IPS DF 6.9 (cell line): ENCODE measurements around the gene EVL.
A peak's percentile ranks its signal among the peaks of the same experiment; 100 is the strongest.
"Not testable (repeated sequence)": the region's sequence is repeated elsewhere in the genome, so short reads cannot be mapped to it uniquely, and the experiment has no call there.

Source experiments
- DNase-seq: peaks from one replicate; pipeline ENCODE4 v3.0.0-alpha.2; 2013; ENCODE audit warnings: low read depth, low spot score
- H3K27ac ChIP-seq: one replicate; pipeline ENCODE4 v1.5.1; 2013; ENCODE audit warnings: low read length, control low read depth
- H3K27me3 ChIP-seq: 2 replicates; pipeline ENCODE4 v1.6.1; 2013; ENCODE audit warnings: mild to moderate bottlenecking, low read length; ENCODE audit not compliant: control insufficient read depth, insufficient read depth
- H3K36me3 ChIP-seq: 2 replicates; pipeline ENCODE4 v1.6.1; 2013; ENCODE audit warnings: low read length; ENCODE audit not compliant: control insufficient read depth, insufficient read depth
- H3K4me1 ChIP-seq: 2 replicates; pipeline ENCODE4 v1.6.1; 2013; ENCODE audit warnings: low read length; ENCODE audit not compliant: control insufficient read depth, insufficient read depth
- H3K4me3 ChIP-seq: 2 replicates; pipeline ENCODE4 v1.5.1; 2013; ENCODE audit warnings: mild to moderate bottlenecking, low read length
- H3K9me3 ChIP-seq: 2 replicates; pipeline ENCODE4 v1.6.1; 2013; ENCODE audit warnings: low read length, inconsistent platforms; ENCODE audit not compliant: control insufficient read depth, insufficient read depth
- WGBS: extraction: QIAGEN DNeasy Blood & Tissue Kit; methylation state at CpG from one replicate; pipeline ENCODE4 v1.1.7; 2013; ENCODE audit warnings: mixed read lengths, missing lambda C conversion rate; ENCODE audit not compliant: insufficient read length, insufficient coverage; 5-methylcytosine and 5-hydroxymethylcytosine counted together

EVL gene

DNA sequence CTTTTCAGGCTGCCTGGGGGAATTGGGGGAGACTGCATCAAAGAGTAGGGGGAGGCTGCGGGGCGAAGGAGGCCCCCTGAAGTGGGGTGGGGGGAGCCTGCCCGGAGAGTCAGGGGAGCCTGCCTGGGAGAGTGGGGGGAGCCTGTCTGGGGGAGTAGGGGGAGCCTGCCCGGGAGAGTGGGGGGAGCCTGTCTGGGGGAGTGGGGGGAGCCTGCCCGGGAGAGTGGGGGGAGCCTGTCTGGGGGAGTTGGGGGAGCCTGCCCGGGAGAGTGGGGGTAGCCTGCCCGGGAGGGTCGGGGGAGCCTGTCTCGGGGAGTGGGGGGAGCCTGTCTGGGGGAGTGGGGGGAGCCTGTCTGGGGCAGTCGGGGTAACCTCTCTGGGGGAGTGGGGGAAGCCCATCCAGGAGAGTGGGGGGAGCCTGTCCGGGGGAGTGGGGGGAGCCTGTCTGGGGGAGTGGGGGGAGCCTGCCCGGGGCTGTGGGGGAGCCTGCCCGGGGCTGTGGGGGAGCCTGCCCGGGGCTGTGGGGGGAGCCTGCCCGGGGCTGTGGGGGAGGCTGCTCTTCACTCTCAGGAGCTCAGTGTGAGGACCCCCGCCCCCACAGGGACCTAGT, 100.7 kb downstream of the EVL start:
- WGBS = no CpG with 5 or more reads among the region's 16 CpGs
- Histone ChIP-seq H3K36me3 (no peaks in the 10 kb centered on the region), H3K27me3 (peaks cover 4% of the 10 kb centered on the region; the same call in 1 of the 2 replicates), H3K9me3 (no peaks in the 10 kb centered on the region), H3K4me3 (peak overlapping the region; percentile 12; the same call in 1 of the 2 replicates), H3K4me1 (no peaks in the 10 kb centered on the region), H3K27ac (no peak overlapping the region)
- no peak for DNase-seq

DNA sequence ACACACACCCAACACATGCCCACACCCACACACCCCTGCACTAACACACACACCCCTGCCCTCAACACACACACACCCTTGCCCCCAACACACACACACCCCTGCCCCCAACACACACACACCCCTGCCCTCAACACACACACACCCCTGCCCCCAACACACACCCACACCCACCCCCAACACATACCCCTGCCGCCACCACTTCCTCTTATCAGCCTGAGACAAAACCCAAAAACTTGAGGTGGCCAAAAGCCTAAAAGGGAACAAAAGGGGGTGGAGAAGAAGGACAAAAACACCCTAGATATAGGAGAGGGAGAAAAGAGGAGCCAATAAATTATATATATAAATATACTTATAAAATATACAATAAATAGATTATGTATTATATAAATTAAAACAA, 103.3 kb downstream of the EVL start:
- H3K36me3 ChIP-seq = no peaks in the 10 kb centered on the region
- DNase-seq = no peak
- H3K27ac ChIP-seq = no peak overlapping the region
- no CpG with 5 or more reads among the region's 1 CpG for WGBS
- H3K4me3 ChIP-seq = no peak overlapping the region
- no peaks in the 10 kb centered on the region for H3K4me1 ChIP-seq
- H3K9me3 ChIP-seq = no peaks in the 10 kb centered on the region
- no peaks in the 10 kb centered on the region; the same call in 1 of the 2 replicates for H3K27me3 ChIP-seq

DNA sequence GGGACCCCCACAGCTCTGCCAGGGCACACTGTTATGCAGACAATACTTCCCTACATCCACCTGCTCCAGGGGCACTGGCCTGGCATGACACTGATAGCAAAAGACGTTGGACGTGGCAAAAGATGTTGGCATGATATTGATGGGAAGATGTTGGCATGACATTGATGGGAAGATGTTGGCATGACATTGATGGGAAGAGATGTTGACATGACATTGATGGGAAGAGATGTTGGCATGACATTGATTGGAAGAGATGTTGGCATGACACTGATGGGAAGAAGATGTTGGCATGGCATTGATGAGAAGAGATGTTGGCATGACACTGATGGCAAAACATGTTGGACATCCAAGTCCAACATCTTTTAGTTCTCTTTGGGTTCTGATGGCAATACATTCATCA, 105.7 kb downstream of the EVL start:
- Histone ChIP-seq H3K9me3 (no peaks in the 10 kb centered on the region), H3K27ac (no peak overlapping the region), H3K27me3 (no peaks in the 10 kb centered on the region), H3K4me1 (no peaks in the 10 kb centered on the region), H3K36me3 (no peaks in the 10 kb centered on the region), H3K4me3 (no peak overlapping the region)
- no CpG with 5 or more reads among the region's 2 CpGs for whole genome bisulfite sequencing
- no peak for DNase-seq

DNA sequence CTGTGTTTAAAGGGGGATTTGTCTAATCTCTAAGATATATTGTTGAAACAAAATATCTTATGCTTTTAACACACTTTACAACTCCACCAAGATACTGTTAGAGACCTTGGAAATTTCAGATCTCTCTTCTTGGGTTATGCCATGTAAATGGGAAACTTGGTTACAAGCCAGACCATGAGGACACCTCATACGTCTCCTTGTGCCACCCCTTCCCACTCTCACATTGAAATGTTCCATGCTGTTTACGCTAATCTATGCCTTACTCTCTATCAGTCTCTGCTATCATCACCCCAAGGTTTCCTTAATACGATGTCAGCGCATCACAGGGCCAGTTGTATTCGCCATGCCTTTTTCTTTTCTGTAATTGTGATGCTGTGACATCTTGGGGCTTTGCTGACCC, 107.6 kb downstream of the EVL start:
- Histone ChIP-seq H3K9me3 (no peaks in the 10 kb centered on the region), H3K4me1 (no peaks in the 10 kb centered on the region), H3K27me3 (no peaks in the 10 kb centered on the region), H3K4me3 (no peak overlapping the region), H3K36me3 (no peaks in the 10 kb centered on the region), H3K27ac (no peak overlapping the region)
- no CpG with 5 or more reads among the region's 5 CpGs for WGBS
- no peak for DNase-seq

DNA sequence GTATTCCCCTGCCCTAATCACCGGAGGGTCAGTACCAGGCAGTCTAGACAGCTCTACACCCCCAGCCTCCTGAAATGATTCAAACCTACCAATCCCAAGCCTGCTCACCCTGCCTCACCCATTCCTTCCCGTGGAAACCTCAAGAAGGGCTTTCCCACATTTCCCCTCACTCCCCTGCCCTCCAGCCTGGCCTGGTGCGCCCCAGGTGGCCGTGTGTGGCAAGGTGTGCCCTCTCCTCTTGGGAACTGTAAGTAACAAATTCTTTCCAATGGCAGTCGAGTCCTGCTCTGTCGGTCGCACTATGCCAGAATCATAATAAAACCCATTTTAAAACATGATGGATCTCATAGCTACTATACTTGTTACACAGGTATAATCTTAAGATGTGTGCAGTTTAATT, 108.1 kb downstream of the EVL start:
- no peak overlapping the region for H3K4me3 ChIP-seq
- no peaks in the 10 kb centered on the region for H3K4me1 ChIP-seq
- no CpG with 5 or more reads among the region's 7 CpGs for WGBS
- no peak for DNase-seq
- H3K27me3 ChIP-seq = no peaks in the 10 kb centered on the region
- H3K9me3 ChIP-seq = no peaks in the 10 kb centered on the region
- H3K36me3 ChIP-seq = no peaks in the 10 kb centered on the region
- H3K27ac ChIP-seq = no peak overlapping the region

DNA sequence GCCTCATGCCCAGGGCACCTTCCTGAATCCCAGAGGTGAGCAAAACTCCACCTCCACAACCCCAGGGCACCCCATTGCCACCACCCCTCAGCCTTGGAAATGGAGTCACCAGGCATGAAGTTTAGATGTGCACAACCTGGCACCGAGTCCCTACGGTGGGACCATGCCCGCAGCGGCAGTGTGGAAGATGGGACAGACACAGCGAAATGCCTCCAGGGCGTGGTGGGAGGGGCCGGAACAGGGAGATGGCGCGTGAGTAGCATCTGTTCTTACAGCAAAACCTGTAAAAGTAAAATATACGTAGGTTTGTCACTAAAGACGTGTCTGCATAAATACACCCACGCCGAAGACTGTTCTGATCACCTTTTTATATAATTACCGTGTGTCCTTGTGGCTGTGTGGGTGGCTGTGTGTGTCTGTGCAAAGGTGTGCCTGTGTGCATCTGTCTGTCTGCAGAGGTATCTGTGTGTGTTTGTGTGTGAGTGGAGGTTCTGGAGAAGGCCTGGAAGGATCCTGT, 111.6 kb downstream of the EVL start:
- Histone ChIP-seq H3K9me3 (no peaks in the 10 kb centered on the region), H3K27me3 (no peaks in the 10 kb centered on the region), H3K36me3 (no peaks in the 10 kb centered on the region), H3K27ac (no peak overlapping the region), H3K4me3 (no peak overlapping the region), H3K4me1 (no peaks in the 10 kb centered on the region)
- DNase-seq = no peak
- no CpG with 5 or more reads among the region's 14 CpGs for WGBS

DNA sequence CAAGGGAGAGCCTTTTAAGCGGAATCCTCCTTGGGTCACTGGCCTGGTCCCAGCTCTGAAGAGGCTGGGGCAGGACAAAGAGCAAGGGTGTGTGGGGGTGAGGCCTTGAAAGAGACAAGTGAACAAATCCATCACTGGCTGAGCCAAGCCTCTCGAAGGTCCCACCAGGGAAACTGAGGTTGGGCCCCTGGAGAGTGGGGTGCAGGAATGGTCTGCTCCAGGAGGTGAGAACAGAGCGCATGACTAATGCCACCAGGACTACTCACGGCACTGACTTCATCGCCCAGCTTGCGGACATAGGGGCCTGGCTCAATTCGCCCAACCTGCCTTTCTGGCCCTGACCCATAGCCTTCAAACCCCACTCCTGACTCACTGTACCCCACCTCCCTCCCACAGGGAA, 113.5 kb downstream of the EVL start:
- no peak for DNase-seq
- Histone ChIP-seq H3K4me1 (no peaks in the 10 kb centered on the region), H3K36me3 (no peaks in the 10 kb centered on the region), H3K9me3 (no peaks in the 10 kb centered on the region), H3K4me3 (no peak overlapping the region), H3K27ac (no peak overlapping the region), H3K27me3 (no peaks in the 10 kb centered on the region)
- no CpG with 5 or more reads among the region's 7 CpGs for WGBS

DNA sequence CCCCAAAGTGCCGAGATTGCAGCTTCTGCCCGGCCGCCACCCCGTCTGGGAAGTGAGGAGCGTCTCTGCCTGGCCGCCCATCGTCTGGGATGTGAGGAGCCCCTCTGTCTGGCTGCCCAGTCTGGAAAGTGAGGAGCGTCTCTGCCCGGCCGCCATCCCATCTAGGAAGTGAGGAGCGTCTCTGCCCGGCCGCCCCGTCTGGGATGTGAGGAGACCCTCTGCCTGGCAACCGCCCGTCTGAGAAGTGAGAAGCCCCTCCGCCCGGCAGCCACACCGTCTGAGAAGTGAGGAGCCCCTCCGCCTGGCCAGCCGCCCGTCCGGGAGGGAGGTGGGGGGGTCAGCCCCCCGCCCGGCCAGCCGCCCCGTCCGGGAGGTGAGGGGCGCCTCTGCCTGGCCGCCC, 115.4 kb downstream of the EVL start:
- WGBS = no CpG with 5 or more reads among the region's 30 CpGs

DNA sequence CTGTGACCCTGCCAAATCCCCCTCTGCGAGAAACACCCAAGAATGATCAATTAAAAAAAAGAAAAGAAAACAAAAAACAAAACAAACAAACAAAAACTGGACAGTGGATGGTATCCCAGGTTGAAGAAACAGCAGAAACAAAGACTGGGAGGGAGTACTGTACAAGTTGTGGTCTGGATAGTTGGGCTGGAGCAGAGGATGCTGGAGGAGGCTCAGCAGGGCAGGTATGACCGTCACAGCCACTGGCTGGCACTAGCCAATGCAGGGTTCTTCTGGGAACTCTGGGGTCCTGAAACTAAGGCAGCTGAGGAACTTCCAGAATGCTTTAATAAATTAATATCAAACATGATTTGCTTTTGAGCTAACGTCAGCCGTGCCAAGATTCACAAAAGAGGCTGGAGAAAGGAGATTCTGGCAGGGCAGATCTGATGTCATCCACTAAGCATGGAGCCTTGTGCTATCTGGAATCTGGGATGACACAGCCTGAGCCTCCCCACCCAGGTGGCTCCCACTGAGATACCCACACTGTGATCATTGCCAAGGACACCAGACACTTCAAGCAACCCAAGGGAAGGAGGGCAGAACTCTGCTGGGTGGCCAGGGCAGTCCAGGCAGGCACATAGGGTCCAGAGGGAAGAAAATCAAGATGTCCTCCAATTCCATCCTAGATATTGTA, 116.8 kb downstream of the EVL start:
- H3K4me3 ChIP-seq, H3K27ac ChIP-seq, H3K27me3 ChIP-seq, H3K9me3 ChIP-seq, DNase-seq, H3K4me1 ChIP-seq, H3K36me3 ChIP-seq: not testable (repeated sequence)
- no CpG with 5 or more reads among the region's 4 CpGs for WGBS

More for the DNA sequence above, 115.4 kb downstream of the EVL start:
- H3K4me1 ChIP-seq, H3K36me3 ChIP-seq, H3K9me3 ChIP-seq, DNase-seq, H3K27me3 ChIP-seq, H3K27ac ChIP-seq, H3K4me3 ChIP-seq: not testable (repeated sequence)

DNA sequence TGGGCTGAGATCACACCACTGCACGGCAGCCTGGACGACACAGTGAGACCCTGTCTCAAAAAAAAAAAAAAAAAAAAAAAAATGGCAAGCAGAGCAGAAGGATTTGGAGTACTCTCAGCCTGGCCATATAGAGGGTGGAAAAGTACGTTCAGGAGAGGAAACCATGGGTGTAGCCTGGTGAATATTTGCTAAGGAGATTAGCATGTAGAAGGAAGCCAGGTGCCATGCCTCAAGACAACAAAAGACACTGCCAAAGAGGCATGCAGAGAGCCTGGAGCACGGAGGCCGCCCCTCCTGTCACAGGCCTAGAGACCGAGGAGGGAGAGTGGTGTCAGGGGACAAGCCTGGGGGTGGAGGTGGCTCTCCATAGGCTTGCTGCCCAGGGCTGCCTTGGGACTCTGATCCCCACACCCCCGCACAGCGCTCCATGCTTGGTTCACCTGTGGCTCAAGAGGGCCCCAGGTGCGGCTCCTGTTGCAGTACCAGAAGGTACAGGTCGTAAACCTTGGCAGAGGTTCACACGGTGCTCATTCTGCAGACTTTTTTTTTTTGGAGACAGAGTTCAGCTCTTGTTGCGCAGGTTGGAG, 122.1 kb downstream of the EVL start:
- DNase-seq = no peak
- no CpG with 5 or more reads among the region's 12 CpGs for WGBS
- no peaks in the 10 kb centered on the region for H3K27me3 ChIP-seq
- no peak overlapping the region for H3K27ac ChIP-seq
- H3K9me3 ChIP-seq = no peaks in the 10 kb centered on the region
- H3K4me1 ChIP-seq = peaks cover 2% of the 10 kb centered on the region
- H3K4me3 ChIP-seq = no peak overlapping the region
- no peaks in the 10 kb centered on the region for H3K36me3 ChIP-seq
